ENCODE measurements around the gene SHCBP1L.

The SHCBP1L gene

GRCh38 chr1:182888736-182889531 is 64.0 kb downstream of the SHCBP1L start:
- no peak for DNase-seq

GRCh38 chr1:182886985-182887384 is 66.0 kb downstream of the SHCBP1L start:
- no peak for DNase-seq

DNA sequence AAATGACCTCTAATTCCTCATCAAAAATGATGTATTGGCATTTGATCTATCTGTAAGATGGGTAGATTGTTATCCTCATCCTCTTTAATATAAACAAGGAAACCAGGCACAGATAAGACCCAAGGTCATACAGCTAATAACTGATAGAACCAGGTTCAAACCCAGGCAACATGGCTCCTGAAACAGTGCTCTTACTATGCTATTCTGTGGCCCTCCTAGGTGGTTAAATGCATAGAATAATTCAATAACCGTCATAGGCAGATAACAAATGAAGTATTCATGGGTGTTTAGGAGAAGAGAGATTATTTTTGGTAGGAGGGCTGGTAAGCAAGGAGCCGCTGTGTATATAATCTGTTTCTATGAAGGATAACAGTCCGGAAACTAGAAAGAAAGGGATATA is 67.4 kb downstream of the SHCBP1L start:
- DNase-seq: no peak

GRCh38 chr1:182884872-182885271 is 68.1 kb downstream of the SHCBP1L start:
- no peak for DNase-seq

GRCh38 chr1:182877842-182878241 is 75.1 kb downstream of the SHCBP1L start:
- no peak for DNase-seq

- no peak for DNase-seq
These were observed 75.6 kb downstream of the SHCBP1L start for GRCh38 chr1:182877331-182877730.

- no peak for DNase-seq
These were observed 77.1 kb downstream of the SHCBP1L start for GRCh38 chr1:182875889-182876288.

- no peak for DNase-seq
These were observed 80.1 kb downstream of the SHCBP1L start for GRCh38 chr1:182872881-182873280.

- DNase-seq: no peak
These were observed 83.7 kb downstream of the SHCBP1L start for GRCh38 chr1:182869241-182869666.

DNA sequence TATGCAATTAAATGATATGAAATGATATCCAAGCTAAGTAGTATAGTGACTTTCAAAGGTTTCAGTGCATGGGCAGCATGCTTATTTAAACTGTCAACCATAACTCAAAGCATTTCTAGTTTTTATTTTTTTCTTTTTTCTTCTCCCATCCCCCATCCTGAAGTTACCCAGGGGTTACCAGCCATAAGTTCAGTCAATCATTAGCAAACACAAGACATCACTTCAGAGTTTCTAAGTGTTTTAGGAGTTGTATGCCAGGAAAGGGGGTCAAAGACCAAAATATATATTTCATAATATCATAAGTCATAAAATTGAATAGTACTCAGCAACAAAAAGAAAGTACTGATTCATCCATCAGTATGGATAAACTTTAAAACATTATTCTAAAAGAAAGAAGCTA is 85.1 kb downstream of the SHCBP1L start:
- DNase-seq: no peak

GRCh38 chr1:182863940-182864339 is 89.0 kb downstream of the SHCBP1L start:
- DNase-seq: no peak

- no peak for DNase-seq
These were observed 90.1 kb downstream of the SHCBP1L start for GRCh38 chr1:182862827-182863226.

DNA sequence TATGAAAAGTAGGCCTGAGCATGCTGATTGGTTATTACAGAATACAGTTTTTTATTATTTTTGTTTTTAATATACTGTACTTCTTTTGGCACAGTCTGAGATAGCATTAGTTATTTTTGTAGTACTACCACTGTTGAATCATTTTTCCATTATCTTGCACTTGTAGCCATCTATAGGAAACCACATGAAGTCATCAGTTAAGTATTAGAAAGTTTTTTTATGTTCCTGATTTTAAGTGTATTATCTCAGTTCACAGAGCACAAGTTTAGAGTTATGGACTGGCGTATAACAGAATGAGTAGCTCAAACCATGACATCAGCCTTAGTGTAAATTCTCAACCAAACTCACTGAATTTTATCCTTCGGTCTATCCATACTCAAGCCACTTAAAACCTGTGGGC is 91.0 kb downstream of the SHCBP1L start:
- no peak for DNase-seq

DNA sequence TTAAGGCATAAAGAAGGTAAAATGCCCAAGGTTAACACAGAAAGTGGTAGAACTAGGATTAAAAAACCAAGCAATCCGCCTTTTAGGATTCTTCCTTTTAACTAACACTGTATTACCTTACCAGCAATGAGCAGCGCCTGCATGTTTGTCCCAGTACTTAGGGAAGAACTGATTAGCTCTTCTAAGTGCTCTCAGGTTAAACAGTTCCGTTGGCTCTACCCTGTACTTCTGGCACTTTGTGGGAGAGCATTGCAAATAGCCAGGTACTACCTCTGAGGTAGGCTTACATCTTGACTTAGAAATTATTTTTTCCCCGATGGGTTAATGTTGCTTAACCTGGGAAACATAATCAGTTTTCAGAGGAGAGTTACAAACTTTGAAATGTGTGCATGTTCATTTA is 92.3 kb downstream of the SHCBP1L start:
- no peak for DNase-seq

- no peak for DNase-seq
These were observed 95.8 kb downstream of the SHCBP1L start for GRCh38 chr1:182857212-182857611.

DNA sequence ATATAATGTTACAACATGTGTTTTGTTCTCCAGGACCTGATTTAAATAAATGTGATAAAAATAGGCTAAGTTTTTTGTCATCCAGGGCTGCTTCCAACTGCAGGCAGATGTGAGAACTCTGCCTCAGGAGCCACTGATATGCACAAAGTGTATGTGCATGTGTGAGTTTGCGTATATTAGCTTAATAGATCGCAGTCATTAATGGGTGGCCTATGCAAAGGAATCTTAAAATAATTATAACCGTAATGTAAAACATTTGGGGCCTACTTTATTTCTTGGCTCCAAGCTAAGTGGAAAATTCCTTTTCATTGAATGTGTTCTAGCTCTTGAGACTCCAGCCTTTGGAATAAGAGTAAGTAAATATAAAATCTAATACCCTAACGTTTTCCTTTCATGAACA is 97.1 kb downstream of the SHCBP1L start:
- DNase-seq: no peak

- DNase-seq: no peak
These were observed 101.1 kb downstream of the SHCBP1L start for GRCh38 chr1:182851825-182852224.

DNA sequence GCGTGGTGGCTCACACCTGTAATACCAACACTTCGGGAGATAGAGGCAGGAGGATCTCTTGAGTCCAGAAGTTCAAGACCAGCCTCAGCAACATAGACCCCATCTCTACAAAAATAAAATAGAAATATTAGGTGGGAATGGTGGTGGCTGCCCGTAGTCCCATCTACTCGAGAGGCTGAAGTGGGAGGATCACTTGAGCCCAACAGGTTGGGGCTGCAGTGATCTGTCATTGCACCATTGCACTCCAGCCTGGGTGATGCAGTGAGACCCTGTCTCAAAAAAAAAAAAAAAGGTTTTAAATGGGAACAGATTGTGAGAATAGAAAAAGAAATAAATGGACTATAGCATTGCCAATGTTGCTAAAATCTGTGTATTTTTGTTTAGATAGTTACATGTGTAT is 102.6 kb downstream of the SHCBP1L start:
- DNase-seq: no peak
